ENCODE measurements around the gene GPS2.

The GPS2 gene

GRCh38 chr17:7281074-7281952 is 33.8 kb downstream of the GPS2 start, which contains the start of gene SLC2A4:
SLC2A4 (plus strand) TSS chr17:7281718; CDS start chr17:7281935, 217 bp downstream.
- H3K27ac Mint-ChIP-seq, result peak within 1 kb of the TSS; percentile 0
- H3K9me3 Mint-ChIP-seq, result no peaks in the 10 kb centered on the region
- peaks cover 40% of the 10 kb centered on the region for H3K27me3 Mint-ChIP-seq
- peak; percentile 86 for ATAC-seq
- H3K36me3 Mint-ChIP-seq, result no peaks in the 10 kb centered on the region
- peaks cover 39% of the 10 kb centered on the region for H3K4me1 Mint-ChIP-seq
- peak within 1 kb of the TSS; percentile 86 for H3K4me3 Mint-ChIP-seq

- H3K27ac Mint-ChIP-seq, result peak overlapping the region; percentile 0
- no peaks in the 10 kb centered on the region for H3K9me3 Mint-ChIP-seq
- peaks cover 35% of the 10 kb centered on the region for H3K27me3 Mint-ChIP-seq
- H3K36me3 Mint-ChIP-seq, result no peaks in the 10 kb centered on the region
- ATAC-seq, result peak; percentile 81
- H3K4me3 Mint-ChIP-seq, result peak overlapping the region; percentile 86
- H3K4me1 Mint-ChIP-seq, result peaks cover 39% of the 10 kb centered on the region
Observed at GRCh38 chr17:7280519-7281073, 34.6 kb downstream of the GPS2 start.

- Mint-ChIP-seq H3K9me3 (no peaks in the 10 kb centered on the region), H3K4me3 (no peak overlapping the region), H3K27ac (no peak overlapping the region), H3K27me3 (peaks cover 25% of the 10 kb centered on the region), H3K4me1 (peaks cover 39% of the 10 kb centered on the region), H3K36me3 (no peaks in the 10 kb centered on the region)
- no peak for ATAC-seq
Observed at GRCh38 chr17:7279448-7279847, 35.7 kb downstream of the GPS2 start.

- Mint-ChIP-seq H3K27me3 (peaks cover 47% of the 10 kb centered on the region), H3K36me3 (no peaks in the 10 kb centered on the region), H3K27ac (no peak overlapping the region), H3K4me1 (peaks cover 24% of the 10 kb centered on the region), H3K9me3 (no peaks in the 10 kb centered on the region), H3K4me3 (no peak overlapping the region)
- ATAC-seq, result no peak
Observed at GRCh38 chr17:7266784-7267183, 48.4 kb downstream of the GPS2 start.

GRCh38 chr17:7263801-7264078 is 51.4 kb downstream of the GPS2 start:
- Mint-ChIP-seq H3K36me3 (no peaks in the 10 kb centered on the region), H3K9me3 (no peaks in the 10 kb centered on the region), H3K4me1 (peaks cover 26% of the 10 kb centered on the region), H3K4me3 (no peak overlapping the region), H3K27ac (no peak overlapping the region), H3K27me3 (peaks cover 37% of the 10 kb centered on the region)
- no peak for ATAC-seq

GRCh38 chr17:7262935-7263800 is 52.0 kb downstream of the GPS2 start:
- Mint-ChIP-seq H3K36me3 (no peaks in the 10 kb centered on the region), H3K4me1 (peaks cover 26% of the 10 kb centered on the region), H3K27ac (peak overlapping the region; percentile 38), H3K4me3 (peak overlapping the region; percentile 55), H3K9me3 (no peaks in the 10 kb centered on the region), H3K27me3 (peaks cover 37% of the 10 kb centered on the region)
- no peak for ATAC-seq
